NCI-H1105 (cell line): ENCODE measurements around the gene REG4.

Source experiments
- DNase-seq: peaks from one replicate; lab custom pipeline; 2025; lab: John Stamatoyannopoulos, UW

REG4 gene

DNA sequence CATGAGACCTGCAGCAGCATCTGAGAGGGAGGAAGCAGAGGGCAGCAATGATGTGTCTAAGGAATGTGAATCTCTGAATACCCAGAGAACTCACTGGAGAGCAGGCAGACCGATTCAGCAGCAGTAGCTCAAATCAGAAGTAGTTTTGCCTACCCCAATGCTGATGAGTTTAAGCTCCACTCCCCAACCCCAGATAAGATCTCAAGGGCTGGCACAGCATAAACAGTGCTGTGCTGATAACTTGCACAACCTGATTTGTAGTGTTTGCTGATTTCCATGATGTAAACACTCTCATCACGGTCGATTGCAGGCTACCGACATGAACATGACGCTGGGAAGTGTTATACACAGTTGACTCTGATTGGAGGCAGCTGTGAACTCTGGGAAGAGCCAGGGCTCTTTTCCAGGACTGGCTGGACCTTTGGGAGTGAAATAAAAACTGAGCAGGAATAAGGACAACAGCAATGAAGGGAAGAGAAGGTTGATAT, 31.3 kb downstream of the REG4 start:
- peak; percentile 78 for DNase-seq

DNA sequence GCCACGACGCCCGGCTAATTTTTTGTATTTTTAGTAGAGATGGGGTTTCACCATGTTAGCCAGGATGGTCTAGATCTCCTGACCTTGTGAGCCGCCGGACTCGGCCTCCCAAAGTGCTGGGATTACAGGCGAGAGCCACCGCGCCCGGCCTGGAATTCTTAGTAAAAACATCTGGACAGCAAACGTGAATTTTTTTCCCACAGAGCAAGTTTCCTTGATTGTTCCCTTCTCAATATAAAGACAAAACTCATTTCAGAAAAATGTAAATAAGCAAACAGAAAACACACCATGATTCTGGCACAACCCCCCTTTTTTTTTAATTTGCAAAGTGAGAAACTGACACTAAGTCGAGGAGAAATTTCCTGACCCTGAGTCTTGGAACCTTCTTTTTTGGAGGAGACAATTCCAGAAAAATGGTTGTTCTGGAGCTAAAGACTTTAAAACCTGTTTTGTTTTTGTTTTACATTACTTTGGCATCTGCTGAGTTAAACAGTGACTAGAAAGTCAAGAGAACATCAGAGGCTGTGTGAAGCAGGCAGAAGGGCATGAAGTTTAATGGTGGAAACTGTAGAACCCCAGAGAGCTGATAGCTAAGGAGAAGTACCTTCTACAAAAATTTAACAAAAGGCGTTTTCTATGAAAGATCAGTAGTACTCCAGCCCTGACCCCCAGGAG, 32.2 kb downstream of the REG4 start:
- no peak for DNase-seq

DNA sequence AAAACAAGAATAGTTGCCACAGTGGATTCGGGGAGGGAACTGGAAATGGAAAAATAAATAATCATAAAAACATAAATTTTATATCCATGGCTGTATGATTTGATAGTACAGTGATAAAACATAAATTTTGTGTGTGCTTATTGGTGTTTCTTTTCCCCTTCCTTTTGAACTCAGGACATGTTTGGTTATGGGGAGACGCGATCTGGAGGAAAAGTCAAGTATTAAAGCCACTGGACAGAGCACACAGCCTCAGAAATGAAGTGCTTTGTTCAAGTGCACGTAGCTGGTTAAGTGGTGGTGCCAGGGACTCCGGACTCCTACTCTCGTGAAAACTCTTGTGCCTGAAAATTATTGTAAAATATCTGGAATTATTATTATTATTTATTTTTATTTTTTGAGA, 32.9 kb downstream of the REG4 start:
- no peak for DNase-seq

DNA sequence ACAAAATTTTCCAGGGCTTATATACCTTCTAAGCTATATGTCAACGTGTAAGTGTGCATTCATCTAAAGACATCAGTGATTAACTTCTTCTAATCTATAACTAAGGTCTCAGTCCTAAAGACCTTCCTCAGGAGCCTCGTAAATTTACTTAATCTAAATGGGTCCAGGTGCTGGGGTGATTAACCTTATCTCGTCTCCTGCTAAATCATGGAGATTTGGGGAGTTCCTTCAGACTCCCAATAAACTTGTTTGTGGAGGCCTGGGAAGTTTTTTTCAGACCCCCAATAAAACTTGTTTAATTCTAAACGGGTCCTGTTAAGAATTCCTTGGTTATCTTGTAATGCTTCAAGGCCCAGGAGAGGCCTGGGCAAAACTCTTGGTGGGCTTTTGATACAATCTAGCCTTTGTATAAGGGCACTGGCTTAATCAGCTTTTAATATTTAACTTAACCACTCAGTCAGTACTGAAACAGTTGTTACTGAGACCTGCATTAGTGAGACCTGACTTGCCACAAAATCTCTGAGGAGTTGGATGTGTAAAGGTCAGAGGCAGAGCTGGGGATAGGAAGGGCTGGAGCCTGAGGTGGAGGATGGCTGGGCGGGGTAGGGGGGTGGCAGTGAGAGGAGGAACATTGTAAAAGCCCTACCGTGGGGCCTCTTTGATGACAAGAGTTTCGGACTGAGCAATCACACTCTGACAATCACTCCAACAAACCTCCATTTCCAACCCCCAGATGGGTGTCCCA, 36.3 kb downstream of the REG4 start:
- DNase-seq: no peak

DNA sequence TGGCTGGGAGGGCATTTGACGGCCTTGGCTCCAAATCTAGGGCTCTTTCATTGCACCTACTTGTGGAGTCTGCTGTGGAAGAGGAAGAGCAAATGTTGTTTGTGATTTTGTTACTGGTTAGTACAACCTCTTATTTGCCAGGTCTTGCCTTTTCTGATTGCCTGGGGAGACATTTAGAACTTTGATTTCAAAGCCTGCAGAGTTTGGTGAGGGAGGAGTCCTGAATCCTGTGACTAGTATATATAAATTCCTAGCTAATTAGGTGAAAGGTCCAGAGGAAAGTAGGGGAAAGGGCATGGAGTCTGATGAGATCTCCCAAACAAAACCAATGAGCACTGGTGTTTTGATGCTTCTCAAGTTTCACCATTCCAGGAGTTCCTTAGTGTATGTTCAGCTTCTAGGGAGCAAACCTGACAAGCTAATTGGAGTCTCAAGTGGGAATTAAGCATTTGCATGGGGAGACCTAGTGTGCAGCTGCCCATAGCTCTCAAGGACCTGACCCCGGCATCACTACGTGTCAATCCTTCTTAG, 37.5 kb downstream of the REG4 start:
- peak; percentile 58 for DNase-seq

DNA sequence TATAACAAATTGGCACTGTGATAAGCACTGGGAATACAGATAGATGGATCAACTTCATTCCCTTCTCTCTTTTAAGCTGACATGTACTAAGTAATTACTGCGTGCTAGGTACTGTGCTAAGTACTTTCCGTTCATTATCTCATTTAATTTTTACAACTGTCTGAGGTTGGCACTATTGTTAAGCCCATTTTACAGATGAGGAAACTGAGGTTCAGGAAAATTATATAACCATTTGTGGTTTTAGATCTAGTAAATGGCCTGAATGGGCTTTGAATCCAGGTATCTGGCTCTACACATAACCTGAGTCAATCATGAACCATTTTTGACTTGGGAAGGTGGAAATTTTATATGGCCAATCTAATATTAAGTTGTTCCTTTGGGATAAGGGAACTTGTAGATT, 39.0 kb downstream of the REG4 start:
- no peak for DNase-seq

DNA sequence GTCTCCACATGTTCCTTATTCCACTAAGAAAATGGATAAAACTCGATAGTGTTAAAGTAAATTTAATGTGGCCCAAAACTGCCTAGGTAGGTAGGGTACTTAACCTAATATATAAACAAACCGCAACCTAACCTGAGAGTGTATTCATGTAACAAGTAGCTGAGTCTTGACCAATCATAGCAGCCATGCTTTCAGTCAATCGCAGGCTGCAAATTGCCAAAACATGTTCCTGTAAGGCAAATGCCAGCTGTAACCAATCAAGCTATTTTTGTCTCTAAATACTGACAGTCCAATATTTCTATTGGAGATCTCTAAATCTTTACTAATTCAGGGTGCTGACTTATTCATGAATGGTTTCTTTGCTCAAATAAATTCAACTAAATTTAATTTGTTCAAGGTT, 39.5 kb downstream of the REG4 start:
- no peak for DNase-seq

DNA sequence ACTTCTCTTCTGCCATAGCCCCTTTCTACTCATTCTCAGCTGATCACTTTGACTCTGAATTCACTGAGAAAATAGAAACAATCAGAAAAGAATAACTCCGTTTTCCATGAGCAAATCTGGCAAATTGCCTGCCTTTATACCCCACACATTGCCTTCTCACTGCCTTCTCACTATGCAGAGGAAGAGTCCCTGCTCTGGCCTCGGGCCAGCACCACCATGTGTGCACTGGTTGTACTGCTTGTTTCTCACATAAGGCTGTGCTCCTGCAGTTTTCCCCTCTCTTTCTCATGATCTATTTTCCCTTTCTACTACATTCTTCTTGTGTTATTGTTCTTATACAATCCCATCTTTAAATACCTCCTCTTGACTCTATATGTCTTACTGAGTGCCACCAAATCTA, 40.2 kb downstream of the REG4 start:
- DNase-seq: peak; percentile 26

DNA sequence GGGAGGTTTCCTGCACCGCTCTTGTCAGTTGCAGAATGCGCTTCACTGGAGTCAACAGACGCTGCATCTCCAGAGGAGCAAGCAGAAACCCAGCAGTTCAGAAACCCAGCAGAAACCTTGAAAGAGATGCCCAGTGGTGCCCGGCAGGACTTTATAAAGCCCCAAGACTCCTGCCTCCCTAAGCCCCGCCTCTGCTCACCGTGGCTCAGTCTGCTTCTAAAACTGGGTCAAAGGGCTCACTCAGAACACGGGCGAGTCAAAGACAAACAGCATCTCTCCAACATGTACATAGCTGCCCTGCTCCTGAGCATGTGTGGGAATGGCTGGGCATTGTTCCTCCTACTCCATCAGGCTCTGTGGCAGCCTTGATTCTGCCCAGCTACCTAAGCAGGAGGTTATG, 42.5 kb downstream of the REG4 start, which contains the start of gene HMGCS2:
TSS of gene HMGCS2 (minus strand) at position 128 of the 400 bp plus-strand sequence. CDS start at position 67, 61 bp downstream.
- DNase-seq: no peak

DNA sequence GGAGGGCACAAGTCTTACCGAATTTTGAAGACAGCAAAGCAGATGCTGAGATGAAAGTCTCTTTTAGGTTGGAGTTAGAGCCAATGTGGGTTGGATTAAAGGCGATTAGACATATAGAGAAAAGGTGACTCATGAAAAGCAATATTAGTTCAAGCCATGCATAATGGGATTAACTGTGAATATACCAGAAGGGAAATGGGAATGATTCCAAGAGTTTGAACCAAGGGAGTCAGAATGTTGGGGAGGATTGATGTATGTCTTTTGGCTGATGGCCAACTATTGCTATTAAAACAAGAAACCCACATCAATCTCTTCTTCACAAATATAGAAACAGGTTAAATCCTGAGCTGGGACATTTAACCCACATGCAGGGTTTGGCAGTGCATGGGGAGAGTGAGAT, 43.8 kb downstream of the REG4 start:
- DNase-seq: peak; percentile 13

DNA sequence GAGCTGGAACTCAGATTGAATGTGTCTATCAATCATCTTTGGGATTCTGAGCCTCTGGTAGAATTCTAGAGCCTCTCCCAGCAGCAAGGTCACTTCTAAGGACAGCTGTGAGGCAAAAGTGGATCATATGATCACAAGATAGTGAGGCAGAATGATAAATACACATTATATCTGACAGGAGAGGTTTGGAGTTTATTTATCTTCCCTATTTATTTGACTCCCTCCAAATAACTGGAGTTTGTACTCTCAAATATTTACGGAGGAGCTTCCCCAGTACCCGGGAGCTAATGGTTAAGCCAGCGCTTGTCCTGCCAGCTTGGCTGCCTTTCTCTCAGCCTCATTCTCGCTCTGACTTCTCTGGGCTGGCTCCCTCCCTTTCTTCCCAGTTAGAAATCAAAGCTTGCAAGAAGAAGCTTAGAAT, 44.9 kb downstream of the REG4 start:
- no peak for DNase-seq

DNA sequence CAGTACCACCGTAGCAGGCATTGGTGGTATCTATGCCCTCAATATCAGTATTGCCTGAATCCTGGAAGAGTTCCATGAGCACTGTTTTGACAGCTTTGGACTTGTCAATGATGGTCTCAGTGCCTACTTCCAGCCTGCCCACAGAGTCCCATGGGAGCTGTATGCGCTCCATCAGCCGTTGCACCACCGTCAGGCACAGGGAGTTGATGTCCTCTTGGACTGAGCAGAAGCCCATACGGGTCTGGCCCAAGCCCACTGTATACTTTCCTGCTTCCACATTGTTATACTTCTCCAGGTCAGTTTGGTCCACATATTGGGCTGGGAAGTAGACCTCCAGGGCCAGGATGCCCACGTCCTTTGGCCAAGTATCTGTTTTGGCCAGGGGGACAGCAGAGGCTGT, 47.0 kb downstream of the REG4 start:
- no peak for DNase-seq

DNA sequence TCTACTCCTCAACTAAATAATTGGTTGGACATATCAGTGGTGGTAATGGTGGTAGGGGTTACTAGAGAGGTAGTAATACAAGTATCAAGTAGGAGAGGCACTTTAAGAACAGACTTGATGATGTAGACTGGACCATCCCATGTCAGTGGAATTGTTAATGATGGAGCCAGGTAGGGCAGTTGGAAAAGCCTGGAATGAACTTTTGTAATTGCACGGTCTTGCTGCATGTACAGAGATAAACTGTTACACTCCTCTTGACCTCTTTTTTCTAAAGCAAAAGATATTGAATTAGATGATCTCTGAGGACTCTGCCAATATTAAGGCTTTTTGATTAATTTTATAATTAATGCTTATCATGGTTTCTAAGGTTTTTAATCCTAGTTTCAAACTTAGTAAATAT, 48.3 kb downstream of the REG4 start:
- DNase-seq: no peak

DNA sequence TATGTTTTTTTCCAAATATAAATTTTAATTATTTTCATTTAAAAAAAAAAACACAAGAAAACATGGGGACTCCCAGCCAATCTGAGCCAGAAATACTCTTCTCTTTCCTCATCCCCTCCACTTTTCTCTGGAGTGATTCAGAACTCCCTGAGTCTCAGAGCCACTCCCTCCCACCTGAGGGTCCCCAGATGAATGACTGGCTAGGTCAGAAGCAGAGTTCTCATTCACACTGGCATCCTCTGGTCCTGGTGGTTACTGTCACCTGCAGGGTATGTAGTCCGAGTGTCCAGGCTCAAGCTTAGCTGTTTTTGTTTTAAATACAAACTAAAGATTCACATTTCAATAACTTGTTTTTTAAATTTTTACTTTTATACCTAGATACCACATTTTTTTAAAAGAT, 48.9 kb downstream of the REG4 start:
- DNase-seq: no peak

DNA sequence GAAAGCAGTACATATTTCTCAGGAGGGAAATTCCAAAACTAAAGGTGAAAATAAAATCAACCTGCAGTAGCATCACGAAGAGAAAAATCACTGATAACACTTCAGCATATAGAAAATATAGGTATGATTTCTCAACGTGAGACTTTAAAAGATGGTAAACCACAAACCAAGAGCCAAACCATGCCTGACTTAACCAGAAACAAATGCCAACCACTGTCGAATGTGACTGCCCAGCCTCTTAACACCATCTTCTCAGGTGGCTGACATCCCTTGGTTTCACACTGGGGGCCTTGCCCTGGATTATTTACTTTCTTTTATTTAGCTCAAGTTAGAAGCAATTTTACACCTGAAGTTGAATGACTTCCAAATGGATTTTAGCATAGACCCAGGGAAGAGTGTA, 52.7 kb downstream of the REG4 start:
- DNase-seq: no peak

DNA sequence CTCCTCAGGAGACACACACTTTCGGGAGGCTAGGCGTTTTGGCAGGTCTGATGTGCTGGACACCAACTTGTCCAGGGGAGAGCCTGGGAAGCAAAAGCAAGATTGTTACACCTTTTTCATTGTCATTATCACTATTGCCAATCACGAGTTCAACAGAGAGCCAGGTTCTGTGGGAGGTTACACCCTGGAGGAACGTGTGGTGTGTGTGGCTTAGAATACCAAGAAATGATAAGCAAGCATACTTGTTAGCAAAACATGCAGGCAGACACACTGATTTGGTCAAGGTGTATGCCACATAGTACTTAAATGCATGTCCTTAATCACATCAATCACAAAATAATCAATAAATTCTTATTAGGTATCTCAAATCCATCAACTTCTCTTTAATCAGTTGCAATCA, 58.7 kb downstream of the REG4 start:
- DNase-seq: no peak

DNA sequence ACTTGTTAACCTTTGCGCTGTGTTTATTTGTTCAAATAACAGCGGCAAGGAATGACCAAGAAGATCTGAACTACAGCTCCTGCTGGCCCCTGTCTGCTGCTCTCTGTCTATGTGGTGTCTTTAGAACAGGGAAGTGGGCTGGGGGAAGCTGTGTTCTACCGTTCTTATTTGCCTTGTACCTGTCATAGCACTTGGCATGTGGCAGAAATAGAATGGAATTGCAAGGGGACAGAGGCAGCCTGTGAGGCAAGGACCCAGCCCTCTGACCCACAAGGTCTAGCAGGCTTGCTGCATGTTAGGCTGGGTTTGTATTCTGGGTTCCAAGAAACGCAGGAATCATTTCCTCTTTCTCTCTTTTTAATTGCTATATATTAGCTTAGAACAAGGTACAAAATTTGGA, 63.2 kb downstream of the REG4 start:
- no peak for DNase-seq

DNA sequence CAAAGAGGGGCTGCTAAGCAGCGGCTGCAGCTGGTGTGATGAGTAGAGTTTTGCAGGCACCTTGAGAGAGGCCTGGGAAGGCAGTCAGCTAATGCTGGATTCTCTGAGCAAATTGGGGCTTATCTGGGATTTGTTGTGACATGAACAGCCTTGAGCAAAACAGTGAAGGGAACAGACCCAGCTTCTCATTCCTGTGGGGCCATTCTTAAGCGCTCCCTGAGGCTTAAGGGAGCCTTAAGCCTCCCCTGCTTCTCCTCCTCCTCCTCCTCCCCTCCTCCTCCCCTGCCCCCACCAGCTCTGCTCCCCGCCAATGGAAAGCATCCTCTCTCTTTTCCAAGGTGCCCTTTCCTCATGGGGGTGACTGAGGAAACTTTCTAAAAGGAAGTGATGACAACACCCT, 63.8 kb downstream of the REG4 start:
- no peak for DNase-seq

DNA sequence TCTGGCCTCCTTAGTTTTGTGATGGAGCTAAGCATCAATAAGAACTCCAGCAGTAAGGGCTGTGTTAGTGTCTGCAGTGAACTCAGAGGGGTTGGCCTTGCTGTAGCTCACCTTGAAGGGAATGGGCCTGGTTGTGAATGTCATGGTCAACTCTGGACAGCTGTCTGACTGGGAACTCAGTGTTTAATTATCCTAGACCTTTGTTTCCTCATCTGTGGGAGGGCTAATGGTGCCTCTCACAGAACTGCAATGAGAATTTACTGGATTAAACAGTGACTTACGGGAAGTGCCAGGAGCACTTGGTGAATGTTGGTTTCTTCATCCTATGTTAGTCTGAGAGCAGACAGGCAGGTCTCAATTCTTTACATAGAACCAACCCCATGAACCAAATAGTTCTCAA, 66.2 kb downstream of the REG4 start:
- no peak for DNase-seq

DNA sequence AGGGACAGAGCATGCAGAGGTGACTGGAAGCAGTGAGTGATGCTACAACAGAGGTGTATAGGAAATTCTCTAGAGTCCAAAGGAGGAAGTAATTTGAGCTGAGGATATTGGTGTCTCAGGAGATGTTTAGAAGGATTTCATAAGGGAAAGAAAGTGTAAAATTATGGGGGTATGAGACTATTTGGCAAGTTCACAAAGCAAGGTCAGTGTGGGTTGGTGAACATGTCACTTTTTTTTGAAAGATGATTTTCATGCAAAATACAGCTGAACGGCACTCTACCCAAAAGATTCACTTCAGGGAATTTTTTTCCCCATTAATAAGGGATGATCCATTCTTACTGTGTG, 66.7 kb downstream of the REG4 start:
- no peak for DNase-seq
